Neural progenitor cell (in vitro differentiated cells): Measurements from ENCODE around the gene NOXA1. TPM values are rescaled to one million over a fixed set of nuclear protein-coding genes. Genes with fewer than 3 reads are reported as not detected.

Experiments used
- DNase-seq: peaks from one replicate; pipeline ENCODE4 v3.0.0-alpha.2; 2016; ENCODE audit warnings: low spot score
- H2AFZ ChIP-seq: fragments of 200-600 bp; sonication (generic); replicated peaks from 2 replicates; pipeline ENCODE4 v1.6.1; 2016; ENCODE audit warnings: antibody characterized with exemption
- H3F3A ChIP-seq: fragments of 200-600 bp; sonication (generic); 2 replicates; pipeline ENCODE4 v1.6.1; 2016; ENCODE audit warnings: antibody characterized with exemption, low read depth
- H3K27ac ChIP-seq: fragments of 200-600 bp; sonication (generic); 2 replicates; pipeline ENCODE4 v1.5.1; 2016; ENCODE audit warnings: mild to moderate bottlenecking
- H3K27me3 ChIP-seq: fragments of 200-600 bp; sonication (generic); 2 replicates; pipeline ENCODE4 v1.6.1; 2016; ENCODE audit warnings: mild to moderate bottlenecking, moderate library complexity
- H3K36me3 ChIP-seq: fragments of 200-600 bp; sonication (generic); 2 replicates; pipeline ENCODE4 v1.5.1; 2016
- H3K4me1 ChIP-seq: fragments of 200-600 bp; sonication (generic); 2 replicates; pipeline ENCODE4 v1.6.1; 2016; ENCODE audit warnings: mixed run types
- H3K4me2 ChIP-seq: fragments of 200-600 bp; sonication (generic); 2 replicates; pipeline ENCODE4 v1.6.1; 2016
- H3K4me3 ChIP-seq: fragments of 200-600 bp; sonication (generic); 2 replicates; pipeline ENCODE4 v1.5.1; 2016
- H3K79me2 ChIP-seq: fragments of 200-600 bp; sonication (generic); 2 replicates; pipeline ENCODE4 v1.6.1; 2016; ENCODE audit warnings: low read depth
- H3K9ac ChIP-seq: fragments of 200-600 bp; sonication (generic); 2 replicates; pipeline ENCODE4 v1.6.1; 2016
- H3K9me3 ChIP-seq: fragments of 200-600 bp; sonication (generic); 2 replicates; pipeline ENCODE4 v1.5.1; 2016; ENCODE audit warnings: low read depth
- H4K20me1 ChIP-seq: fragments of 200-600 bp; sonication (generic); 2 replicates; pipeline ENCODE4 v1.6.1; 2016; ENCODE audit warnings: low read depth
- H3K27ac Mint-ChIP-seq: 3 replicates; pipeline ENCODE4 v1.8.0; 2021; ENCODE audit warnings: mixed read lengths
- H3K27me3 Mint-ChIP-seq: 2 replicates; pipeline ENCODE4 v1.8.0; 2022; ENCODE audit warnings: low read depth, mild to moderate bottlenecking, inconsistent platforms, moderate library complexity, mixed read lengths; ENCODE audit not compliant: insufficient read depth
- H3K36me3 Mint-ChIP-seq: 3 replicates; pipeline ENCODE4 v1.8.0; 2021; ENCODE audit warnings: mixed read lengths
- H3K4me1 Mint-ChIP-seq: 3 replicates; pipeline ENCODE4 v1.8.0; 2021; ENCODE audit warnings: mixed read lengths
- H3K4me3 Mint-ChIP-seq: 3 replicates; pipeline ENCODE4 v1.8.0; 2021; ENCODE audit warnings: mild to moderate bottlenecking, moderate library complexity, mixed read lengths
- H3K9me3 Mint-ChIP-seq: 3 replicates; pipeline ENCODE4 v1.8.0; 2020; ENCODE audit warnings: mixed read lengths
- CTCF ChIP-seq: fragments of 200-600 bp; sonication (generic); IDR thresholded peaks from 2 replicates; pipeline ENCODE4 v1.5.1; 2017; ENCODE audit warnings: antibody characterized with exemption, mild to moderate bottlenecking
- EZH2 ChIP-seq: fragments of 200-600 bp; sonication (generic); IDR thresholded peaks from 2 replicates; pipeline ENCODE4 v1.6.1; 2017; ENCODE audit warnings: antibody characterized with exemption, mild to moderate bottlenecking, moderate library complexity
- EZH2phosphoT487 ChIP-seq: fragments of 200-600 bp; sonication (generic); IDR thresholded peaks from 2 replicates; pipeline ENCODE4 v1.6.1; 2017; ENCODE audit warnings: antibody characterized with exemption
- total RNA-seq: library from RNA; depleted of rRNA; stranded (reverse); fragments of >200 nt; gene quantifications from 2 replicates; pipeline ENCODE4 v1.2.3, GENCODE V29; 2015; ENCODE audit warnings: low replicate concordance

The NOXA1 gene
- total RNA-seq, 1 donor from 2014 or later: 0.39 TPM

GRCh38 chr9:137436761-137437600, 13.8 kb downstream of the NOXA1 start:
- H3F3A ChIP-seq: peaks cover 3% of the 10 kb centered on the region
- Mint-ChIP-seq H3K4me1 (peaks cover 1% of the 10 kb centered on the region), H3K36me3 (no peaks in the 10 kb centered on the region), H3K27me3 (no peaks in the 10 kb centered on the region), H3K27ac (no peak overlapping the region), H3K9me3 (no peaks in the 10 kb centered on the region), H3K4me3 (no peak overlapping the region)
- H3K27me3 ChIP-seq: peaks cover 8% of the 10 kb centered on the region
- H2AFZ ChIP-seq: no peak overlapping the region
- TF ChIP-seq EZH2phosphoT487 (no peak), CTCF (no peak), EZH2 (no peak)
- no peaks in the 10 kb centered on the region for H3K79me2 ChIP-seq
- H3K27ac ChIP-seq: no peak overlapping the region
- no peaks in the 10 kb centered on the region for H3K36me3 ChIP-seq
- DNase-seq: no peak
- no peak overlapping the region for H3K4me2 ChIP-seq
- no peak overlapping the region for H3K9ac ChIP-seq
- no peaks in the 10 kb centered on the region for H3K9me3 ChIP-seq
- H3K4me3 ChIP-seq: no peak overlapping the region
- no peaks in the 10 kb centered on the region for H4K20me1 ChIP-seq
- no peaks in the 10 kb centered on the region for H3K4me1 ChIP-seq

- DNase-seq: no peak
- Histone ChIP-seq H3K4me2 (no peak overlapping the region), H4K20me1 (no peaks in the 10 kb centered on the region), H3K4me3 (no peak overlapping the region), H2AFZ (no peak overlapping the region), H3F3A (peaks cover 6% of the 10 kb centered on the region), H3K36me3 (no peaks in the 10 kb centered on the region), H3K27me3 (peaks cover 18% of the 10 kb centered on the region), H3K4me1 (no peaks in the 10 kb centered on the region), H3K79me2 (no peaks in the 10 kb centered on the region), H3K9me3 (no peaks in the 10 kb centered on the region), H3K27ac (no peak overlapping the region), H3K9ac (no peak overlapping the region)
- no peaks in the 10 kb centered on the region for H3K36me3 Mint-ChIP-seq
- H3K4me1 Mint-ChIP-seq: peaks cover 2% of the 10 kb centered on the region
- H3K27ac Mint-ChIP-seq: no peak overlapping the region
- no peaks in the 10 kb centered on the region for H3K27me3 Mint-ChIP-seq
- no peak overlapping the region for H3K4me3 Mint-ChIP-seq
- no peak for TF ChIP-seq EZH2
- TF ChIP-seq EZH2phosphoT487: no peak
- no peak for TF ChIP-seq CTCF
- H3K9me3 Mint-ChIP-seq: no peaks in the 10 kb centered on the region
These were observed 14.7 kb downstream of the NOXA1 start for GRCh38 chr9:137437691-137438590.

DNA sequence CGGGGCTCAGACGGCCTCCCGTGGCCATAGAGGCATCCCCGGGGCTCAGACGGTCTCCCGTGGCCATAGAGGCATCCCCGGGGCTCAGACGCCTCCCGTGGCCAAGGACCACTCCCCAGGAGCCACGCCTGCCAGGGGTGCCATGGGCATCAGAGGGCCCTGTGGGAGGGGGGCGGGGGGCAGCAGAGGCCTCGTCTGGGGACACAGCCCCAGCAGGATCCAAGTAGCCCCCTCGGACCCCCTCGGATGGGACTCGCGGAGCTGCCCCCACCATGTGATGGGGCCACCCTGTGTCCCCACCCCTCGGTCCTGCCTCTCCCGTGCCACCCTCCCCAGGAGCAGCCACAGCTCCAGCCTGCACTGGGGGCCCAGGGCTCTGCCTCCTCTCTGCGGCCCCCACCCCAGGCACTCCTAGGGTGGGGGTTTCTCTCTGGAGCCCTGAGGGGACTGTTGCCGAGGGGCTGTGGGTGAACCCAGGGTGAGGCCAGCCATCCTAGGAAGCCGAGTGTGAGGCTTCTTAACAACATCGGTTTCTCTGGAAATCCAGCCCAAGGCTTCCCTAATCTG, 15.5 kb downstream of the NOXA1 start:
- no peaks in the 10 kb centered on the region for H3K36me3 Mint-ChIP-seq
- H3K27me3 Mint-ChIP-seq: no peaks in the 10 kb centered on the region
- no peak overlapping the region for H3K4me3 Mint-ChIP-seq
- H3K79me2 ChIP-seq: no peaks in the 10 kb centered on the region
- H2AFZ ChIP-seq: no peak overlapping the region
- no peaks in the 10 kb centered on the region for H3K9me3 Mint-ChIP-seq
- H3K9ac ChIP-seq: no peak overlapping the region
- H3K4me3 ChIP-seq: no peak overlapping the region
- peaks cover 25% of the 10 kb centered on the region for H3K27me3 ChIP-seq
- no peak overlapping the region for H3K4me2 ChIP-seq
- H3K4me1 Mint-ChIP-seq: peaks cover 2% of the 10 kb centered on the region
- TF ChIP-seq CTCF (no peak), EZH2phosphoT487 (no peak), EZH2 (no peak)
- no peaks in the 10 kb centered on the region for H3K36me3 ChIP-seq
- peaks cover 6% of the 10 kb centered on the region for H3F3A ChIP-seq
- no peaks in the 10 kb centered on the region for H3K4me1 ChIP-seq
- H4K20me1 ChIP-seq: no peaks in the 10 kb centered on the region
- H3K27ac ChIP-seq: no peak overlapping the region
- H3K27ac Mint-ChIP-seq: no peak overlapping the region
- no peak for DNase-seq
- H3K9me3 ChIP-seq: no peaks in the 10 kb centered on the region
